Ovary (tissue), 9 donors: ENCODE measurements around the gene PARD3B. TPM values are rescaled to one million over a fixed set of nuclear protein-coding genes. Genes with fewer than 3 reads are reported as not detected.

Source experiments
- DNase-seq, 5 donors: peaks; one replicate each; pipeline ENCODE4 v3.0.0-alpha.2; 2019 to 2020
- H3K27ac ChIP-seq, 2 donors: fragments of 200-600 bp; one replicate each; pipeline versions ENCODE4 v1.5.1 to v1.8.0; 2019 to 2022
- H3K27me3 ChIP-seq: fragments of 200-600 bp; one replicate; pipeline ENCODE4 v1.8.0; 2022
- H3K36me3 ChIP-seq: fragments of 200-600 bp; sonication (generic); one replicate; pipeline ENCODE4 v1.5.1; 2019
- H3K4me1 ChIP-seq: one replicate; pipeline ENCODE4 v1.8.1; 2013; ENCODE audit warnings: mild to moderate bottlenecking, moderate library complexity; ENCODE audit not compliant: insufficient read depth
- H3K4me3 ChIP-seq: fragments of 200-600 bp; sonication (generic); one replicate; pipeline ENCODE4 v1.5.1; 2017
- H3K9me3 ChIP-seq, 2 donors: fragments of 200-600 bp in 1 of 2; sonication (generic) in 1 of 2; one replicate each; pipeline versions ENCODE4 v1.5.1 to v1.8.1; 2013 to 2019; ENCODE audit warnings: mild to moderate bottlenecking in 1 of 2, moderate library complexity in 1 of 2
- CTCF ChIP-seq, 3 donors: fragments of 450-650 bp in 2 of 3; fragments of 200-600 bp in 1 of 3; IDR thresholded peaks; one replicate each; pipeline versions ENCODE4 v1.5.1 to v1.8.0; 2016 to 2022; ENCODE audit warnings: antibody characterized with exemption in 3 of 3, mild to moderate bottlenecking in 1 of 3
- EP300 ChIP-seq: sonication (generic); formaldehyde crosslinking; IDR thresholded peaks from one replicate; pipeline ENCODE4 v1.6.1; 2017; ENCODE audit warnings: antibody characterized with exemption
- POLR2A ChIP-seq: fragments of 450-650 bp; IDR thresholded peaks from one replicate; pipeline ENCODE4 v1.6.1; 2017; ENCODE audit warnings: antibody characterized with exemption, mild to moderate bottlenecking, moderate library complexity
- WGBS, 3 donors: extraction: QIAGEN DNeasy Blood & Tissue Kit in 1 of 3; methylation state at CpG; one replicate each; pipeline versions ENCODE4 v1.1.5 to v1.1.7; 2013 to 2017; 5-methylcytosine and 5-hydroxymethylcytosine counted together
- intact Hi-C, 4 donors: fragments of 100-400 bp; cut with DNase I; formaldehyde crosslinking; loops; one replicate each; pipeline versions ENCODE4 v1.11.0 to v1.15.1; 2022 to 2023
- polyA plus RNA-seq, 2 donors: library from polyadenylated mRNA; stranded (reverse); fragments of 200-250 nt in 1 of 2; fragments of 350-450 nt in 1 of 2; fragmentation: Illumina TruSeq in 1 of 2; extraction: RNeasy Lipid Tissue Mini Kit (QIAGEN cat#74804) in 1 of 2; gene quantifications; one replicate each; pipeline ENCODE4 v1.2.3, GENCODE V29; 2013 to 2014
- total RNA-seq, 7 donors: library from RNA; depleted of rRNA in 2 of 7; stranded (reverse); fragments of >200 nt in 2 of 7; fragmentation: NEBNext Ultra II Directional in 3 of 7; extraction: Animal tissue kit (Norgen Biotek cat#: 25700) in 3 of 7; gene quantifications; one replicate each; pipeline versions ENCODE4 v1.1.0 to v1.2.4, GENCODE V29; 2016 to 2023
- donor health status: DM: no; HTN: no; CAD: no; lungs with moderate emphysema.
- donor health status: DM: no; HTN: no; CAD: no.
- donor health status: Bipolar disorder and iron deficiency.
- donor health status: DM: yes; HTN: yes; CAD: no.
- donor health status: DM: no; HTN: no; CAD: no.
- donor health status: DM: yes; HTN: yes; CAD: no.

PARD3B gene
- total and polyA plus RNA-seq, 9 donors: 8.2 to 46.6 (median 28.7) TPM

DNA sequence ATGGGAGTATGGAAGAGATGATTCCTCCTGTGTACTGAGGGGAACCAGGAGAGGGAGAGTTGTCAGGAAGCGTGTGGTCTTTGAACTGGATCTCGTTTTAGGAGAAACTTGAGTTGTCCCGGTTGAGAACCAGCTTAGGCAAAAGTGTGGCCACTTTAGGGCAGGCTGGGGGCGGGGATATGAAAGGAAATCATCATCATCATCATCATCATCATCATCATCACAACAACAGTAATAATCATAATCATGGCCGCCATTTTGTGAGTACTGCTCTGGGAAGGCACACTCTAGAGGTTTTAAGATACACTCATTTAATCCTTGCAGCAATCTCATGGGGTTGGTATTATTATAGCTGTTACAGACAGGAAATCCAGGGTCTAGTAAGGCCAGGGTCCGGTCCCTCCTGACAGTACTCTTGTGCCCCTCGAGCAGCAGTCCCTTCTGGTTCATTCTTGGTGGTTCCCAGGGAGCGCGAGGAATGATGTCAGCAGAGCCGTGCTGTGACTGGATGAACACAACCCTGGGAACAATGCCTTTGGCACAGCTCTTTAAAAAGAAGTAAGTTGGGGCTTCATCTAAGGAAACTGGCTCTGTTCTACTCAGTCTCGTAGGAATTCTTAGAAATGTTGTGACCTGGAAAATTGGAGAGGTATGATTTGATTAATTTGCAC lies 33.8 kb downstream of the PARD3B start:
- no peak for DNase-seq
- WGBS, 3 donors: 95 to 97% (median 96%) methylated on average over 11 of the region's 11 CpGs
- intact Hi-C loops: no loop called here
- Histone ChIP-seq H3K27me3 (no peaks in the 10 kb centered on the region), H3K36me3 (no peaks in the 10 kb centered on the region), H3K4me3 (no peak overlapping the region), H3K9me3 (no peaks in the 10 kb centered on the region), H3K4me1 (peaks cover 1% of the 10 kb centered on the region), H3K27ac (no peak overlapping the region)
- TF ChIP-seq POLR2A: no peak
- TF ChIP-seq CTCF (IDR thresholded peaks at IDR 0.05): no peak
- no peak for TF ChIP-seq EP300

GRCh38 chr2:204581946-204582345 lies 36.7 kb downstream of the PARD3B start:
- peaks cover 1% of the 10 kb centered on the region for H3K4me1 ChIP-seq
- no peaks in the 10 kb centered on the region for H3K27me3 ChIP-seq
- no peak for DNase-seq
- intact Hi-C loops: no loop called here
- H3K4me3 ChIP-seq: no peak overlapping the region
- H3K9me3 ChIP-seq: no peaks in the 10 kb centered on the region
- WGBS, 3 donors: 62 to 73% (median 64%) methylated on average over 4 of the region's 4 CpGs
- H3K36me3 ChIP-seq: no peaks in the 10 kb centered on the region
- H3K27ac ChIP-seq: no peak overlapping the region
- TF ChIP-seq POLR2A (no peak), EP300 (no peak), CTCF (IDR thresholded peaks at IDR 0.05) (no peak)

DNA sequence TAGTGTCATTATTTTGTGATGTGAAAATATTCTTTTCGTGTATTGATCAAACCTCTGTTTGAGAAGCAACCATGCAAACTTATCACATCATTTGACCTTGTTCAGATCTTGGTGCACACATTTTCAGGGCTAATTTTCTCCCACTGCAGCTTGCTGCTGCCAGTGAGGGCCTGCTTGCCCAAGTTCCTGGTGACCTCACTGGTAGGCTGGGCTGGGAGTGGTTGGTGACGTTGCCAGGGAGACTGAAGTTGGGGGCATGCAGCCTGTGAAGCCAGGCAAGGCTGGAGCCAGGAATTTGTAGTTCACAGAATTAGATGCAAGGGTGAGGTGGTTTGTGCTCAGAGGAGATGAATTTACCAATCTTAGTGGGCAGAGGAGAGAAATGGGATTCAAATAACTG lies 38.5 kb downstream of the PARD3B start:
- peaks cover 1% of the 10 kb centered on the region for H3K4me1 ChIP-seq
- H3K36me3 ChIP-seq: no peaks in the 10 kb centered on the region
- no peaks in the 10 kb centered on the region for H3K9me3 ChIP-seq
- DNase-seq: no peak
- no peak for TF ChIP-seq EP300
- TF ChIP-seq POLR2A: no peak
- TF ChIP-seq CTCF (IDR thresholded peaks at IDR 0.05): no peak
- H3K4me3 ChIP-seq: no peak overlapping the region
- 91 to 94% (median 92%) methylated on average over 2 of the region's 2 CpGs for WGBS, 3 donors
- H3K27me3 ChIP-seq: no peaks in the 10 kb centered on the region
- no peak overlapping the region for H3K27ac ChIP-seq
- intact Hi-C loops: no loop called here

DNA sequence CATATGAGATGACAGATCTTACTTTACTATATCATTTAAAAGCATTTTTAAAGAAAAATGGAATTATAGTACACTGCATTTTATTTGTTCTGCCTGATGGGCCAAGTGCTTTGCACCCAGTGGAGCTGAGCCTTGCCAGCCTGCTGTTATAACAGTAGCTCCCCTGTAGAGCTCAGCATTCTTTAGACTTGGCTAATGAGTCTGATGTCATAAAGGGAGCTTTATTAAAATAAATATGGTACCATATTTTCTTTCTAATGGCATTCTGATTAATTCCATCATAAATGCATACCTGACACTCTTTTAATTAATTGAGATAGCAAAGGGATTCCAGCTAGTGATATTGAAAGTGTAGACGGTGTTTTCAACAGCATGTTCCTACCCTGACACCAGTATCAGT lies 40.7 kb downstream of the PARD3B start:
- TF ChIP-seq CTCF (IDR thresholded peaks at IDR 0.05): no peak
- TF ChIP-seq POLR2A: no peak
- no peak for TF ChIP-seq EP300
- WGBS, 3 donors: 88 to 98% (median 90%) methylated on average over 1 of the region's 1 CpG

More for the DNA sequence above, 40.7 kb downstream of the PARD3B start:
- intact Hi-C loops: no loop called here
- Histone ChIP-seq H3K4me3 (no peak overlapping the region), H3K4me1 (no peaks in the 10 kb centered on the region), H3K27ac (no peak overlapping the region), H3K9me3 (no peaks in the 10 kb centered on the region), H3K36me3 (no peaks in the 10 kb centered on the region), H3K27me3 (no peaks in the 10 kb centered on the region)
- no peak for DNase-seq
